PFSK-1 (cell line): ENCODE data around the gene NAV2.

Source experiments
- FOXP2 ChIP-seq: optimal IDR thresholded peaks from 2 replicates; pipeline ENCODE3; 2011; ENCODE audit warnings: borderline replicate concordance, control low read depth, inconsistent platforms; ENCODE audit not compliant: insufficient read depth; ENCODE audit errors: extremely low read length, extremely low read depth
- POLR2AphosphoS5 ChIP-seq: IDR thresholded peaks from 2 replicates; pipeline ENCODE4 v1.6.1; 2012; ENCODE audit warnings: low read depth, mild to moderate bottlenecking, control low read depth, low read length, moderate library complexity
- REST ChIP-seq, 2 experiments: IDR thresholded peaks; 2 replicates each; pipeline versions ENCODE4 v1.6.1 to v1.8.0; 2011 to 2012; ENCODE audit warnings: low read depth in 2 of 2, low read length in 2 of 2, control low read depth in 1 of 2, inconsistent platforms in 1 of 2, mild to moderate bottlenecking in 1 of 2, moderate library complexity in 1 of 2; ENCODE audit not compliant: insufficient read depth in 1 of 2
- SIN3A ChIP-seq: IDR thresholded peaks from 2 replicates; pipeline ENCODE4 v1.6.1; 2012; ENCODE audit warnings: mild to moderate bottlenecking, low read length, moderate library complexity, borderline replicate concordance; ENCODE audit not compliant: insufficient read depth
- TAF1 ChIP-seq: IDR thresholded peaks from 2 replicates; pipeline ENCODE4 v1.6.1; 2012; ENCODE audit warnings: low read length, control low read depth, borderline replicate concordance; ENCODE audit not compliant: insufficient read depth

Gene NAV2

GRCh38 chr11:20066013-20066782 is 353.6 kb downstream of the NAV2 start:
- TF ChIP-seq SIN3A, result no peak
- TF ChIP-seq FOXP2, result no peak
- no peak for TF ChIP-seq TAF1
- TF ChIP-seq POLR2AphosphoS5, result no peak
- TF ChIP-seq REST (IDR thresholded peaks at IDR 0.05; ENCODE audit: insufficient read depth in 1 of 2, low read depth in 2 of 2, low read length in 2 of 2), result no peak

- TF ChIP-seq REST (IDR thresholded peaks at IDR 0.05; ENCODE audit: insufficient read depth in 1 of 2, low read depth in 2 of 2, low read length in 2 of 2) (no peak), SIN3A (no peak), POLR2AphosphoS5 (no peak), TAF1 (no peak), FOXP2 (no peak)
Measured at GRCh38 chr11:20066783-20067156, 354.1 kb downstream of the NAV2 start.

- no peak for TF ChIP-seq POLR2AphosphoS5
- TF ChIP-seq TAF1, result no peak
- TF ChIP-seq FOXP2, result no peak
- no peak for TF ChIP-seq SIN3A
- no peak for TF ChIP-seq REST (IDR thresholded peaks at IDR 0.05; ENCODE audit: insufficient read depth in 1 of 2, low read depth in 2 of 2, low read length in 2 of 2)
Measured at GRCh38 chr11:20067665-20068064, 355.0 kb downstream of the NAV2 start.

GRCh38 chr11:20068691-20069090 is 356.1 kb downstream of the NAV2 start:
- no peak for TF ChIP-seq POLR2AphosphoS5
- TF ChIP-seq REST (IDR thresholded peaks at IDR 0.05; ENCODE audit: insufficient read depth in 1 of 2, low read depth in 2 of 2, low read length in 2 of 2), result no peak
- TF ChIP-seq TAF1, result no peak
- TF ChIP-seq FOXP2, result no peak
- TF ChIP-seq SIN3A, result no peak

- TF ChIP-seq POLR2AphosphoS5, result no peak
Measured at GRCh38 chr11:20070459-20070858, 357.8 kb downstream of the NAV2 start.
